NCI-H2081 treated with DMSO at 0.1 percent for 48 hours (cell line): ENCODE data around the gene EHMT2.
A peak's percentile ranks its signal among the peaks of the same experiment; 100 is the strongest.
"Not testable (repeated sequence)": the region's sequence is repeated elsewhere in the genome, so short reads cannot be mapped to it uniquely, and the experiment has no call there.

Experiments used
- DNase-seq: peaks from one replicate; lab custom pipeline; 2025; lab: John Stamatoyannopoulos, UW

The EHMT2 gene

GRCh38 chr6:31838114-31838553 lies 59.4 kb downstream of the EHMT2 start:
- DNase-seq: not testable (repeated sequence)

- DNase-seq: no peak
Measured at GRCh38 chr6:31837369-31838113, 60.0 kb downstream of the EHMT2 start.

GRCh38 chr6:31836474-31837368 lies 60.8 kb downstream of the EHMT2 start:
- no peak for DNase-seq

- no peak for DNase-seq
Measured at GRCh38 chr6:31836047-31836473, 61.4 kb downstream of the EHMT2 start.

- peak; percentile 78 for DNase-seq
Measured at GRCh38 chr6:31834367-31835250, 62.9 kb downstream of the EHMT2 start.

GRCh38 chr6:31831350-31832215 lies 65.9 kb downstream of the EHMT2 start:
- DNase-seq: no peak

- no peak for DNase-seq
Measured at GRCh38 chr6:31830886-31831335, 66.6 kb downstream of the EHMT2 start.
